Raji (cell line): ENCODE measurements around the gene LEUTX.

Source experiments
- POLR2A ChIP-seq: IDR thresholded peaks from 2 replicates; pipeline ENCODE4 v1.6.1; 2011; ENCODE audit warnings: low read depth, low read length, control low read depth; ENCODE audit not compliant: insufficient read depth

LEUTX gene

DNA sequence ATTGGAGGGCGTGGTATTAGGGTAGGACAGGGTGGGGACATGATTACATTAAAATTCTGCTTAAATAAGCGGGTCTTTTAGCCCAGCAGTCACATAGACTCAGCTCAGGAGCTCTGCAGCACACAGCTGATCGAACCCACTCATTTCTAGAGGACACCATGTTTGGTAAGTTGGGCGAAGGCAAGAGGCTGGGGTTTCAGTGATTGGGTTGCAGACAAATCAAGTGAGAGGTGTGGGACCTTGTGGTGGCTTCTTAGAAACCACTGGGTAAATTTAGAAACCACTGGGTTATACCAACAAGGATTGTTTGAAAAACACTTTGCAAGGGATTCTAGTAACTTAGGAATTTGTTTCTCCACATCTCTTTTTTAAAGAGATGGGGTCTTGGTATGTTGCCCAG is at the start of gene LEUTX:
LEUTX (plus strand) TSS at position 92 of the 400 bp plus-strand sequence; CDS start at position 159, 67 bp downstream.
- no peak for TF ChIP-seq POLR2A

DNA sequence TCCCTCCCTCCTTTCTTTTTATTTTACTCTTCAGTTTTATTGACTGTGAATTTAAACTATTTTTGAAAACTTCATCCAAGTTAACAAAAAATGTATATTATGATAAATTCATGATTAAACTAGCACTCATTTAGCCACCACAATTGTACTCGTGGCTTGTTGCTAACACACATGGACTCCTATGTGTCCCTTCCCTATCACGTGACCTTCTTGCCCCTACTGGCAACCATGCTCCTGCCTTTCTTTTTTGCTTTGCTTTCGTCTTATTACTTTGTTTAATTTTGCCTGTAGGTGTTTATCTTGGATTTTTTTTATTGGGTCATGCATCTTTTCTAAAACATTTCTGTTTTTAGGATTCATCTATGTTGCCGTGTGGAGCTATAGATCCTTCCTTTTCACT is 49.1 kb upstream of the LEUTX start:
- no peak for TF ChIP-seq POLR2A

DNA sequence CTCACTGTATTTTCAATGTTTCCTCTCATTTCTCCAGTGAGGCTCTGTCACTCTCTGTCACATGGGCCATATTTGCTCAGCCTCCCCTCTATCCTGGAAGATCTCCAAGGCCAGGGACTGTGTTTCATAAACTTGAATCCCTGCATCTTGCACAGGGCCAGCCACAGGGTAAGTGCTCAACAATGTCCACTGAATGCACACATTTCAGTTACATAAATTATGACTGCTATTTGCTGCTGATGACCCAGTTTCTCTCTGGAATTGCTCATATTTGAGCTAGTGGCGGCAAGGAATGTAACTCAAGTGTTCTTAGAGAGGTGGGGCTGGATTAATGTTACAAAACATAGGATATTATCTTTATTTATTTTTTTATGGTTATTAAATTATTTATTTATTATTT is 47.0 kb upstream of the LEUTX start:
- no peak for TF ChIP-seq POLR2A

DNA sequence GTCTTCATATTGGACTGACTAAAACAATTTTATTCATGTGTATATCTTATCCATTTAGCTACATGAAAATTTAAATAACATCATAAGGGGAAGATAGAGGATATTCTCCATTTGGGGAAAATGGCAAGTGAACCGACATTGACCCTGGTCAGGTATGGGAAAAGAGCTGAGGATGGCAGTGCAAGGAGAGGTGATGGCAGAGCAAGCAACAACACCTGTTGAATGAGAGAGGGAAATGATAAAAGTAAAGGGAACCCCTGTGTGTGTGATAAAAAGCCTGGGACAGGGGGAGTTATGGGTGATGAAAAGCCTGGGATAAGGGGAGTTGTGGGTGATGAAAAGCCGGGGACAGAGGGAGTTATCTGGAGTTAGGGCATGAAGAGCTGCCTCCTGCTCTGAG is 44.8 kb upstream of the LEUTX start:
- no peak for TF ChIP-seq POLR2A

GRCh38 chr19:39735688-39736087 is 43.0 kb upstream of the LEUTX start:
- no peak for TF ChIP-seq POLR2A

GRCh38 chr19:39736088-39736487 is 42.6 kb upstream of the LEUTX start:
- TF ChIP-seq POLR2A: no peak

DNA sequence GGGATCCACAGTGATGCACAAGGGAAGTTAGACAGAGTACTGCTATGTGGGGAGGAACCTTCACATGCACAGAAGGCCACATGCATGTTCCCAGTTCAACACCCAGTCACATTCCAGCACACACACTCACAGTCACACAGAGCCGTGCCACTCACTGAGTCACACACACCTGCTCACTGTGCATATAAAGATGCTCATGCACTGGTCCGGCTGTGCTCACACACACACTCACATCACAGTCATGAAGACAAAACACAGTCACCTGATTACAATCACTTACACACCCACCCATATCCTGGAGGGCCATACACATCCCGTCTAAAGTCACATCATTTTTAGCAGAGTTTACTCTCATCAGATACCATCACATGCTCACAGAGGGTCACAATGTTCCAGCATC is 41.3 kb upstream of the LEUTX start:
- no peak for TF ChIP-seq POLR2A

DNA sequence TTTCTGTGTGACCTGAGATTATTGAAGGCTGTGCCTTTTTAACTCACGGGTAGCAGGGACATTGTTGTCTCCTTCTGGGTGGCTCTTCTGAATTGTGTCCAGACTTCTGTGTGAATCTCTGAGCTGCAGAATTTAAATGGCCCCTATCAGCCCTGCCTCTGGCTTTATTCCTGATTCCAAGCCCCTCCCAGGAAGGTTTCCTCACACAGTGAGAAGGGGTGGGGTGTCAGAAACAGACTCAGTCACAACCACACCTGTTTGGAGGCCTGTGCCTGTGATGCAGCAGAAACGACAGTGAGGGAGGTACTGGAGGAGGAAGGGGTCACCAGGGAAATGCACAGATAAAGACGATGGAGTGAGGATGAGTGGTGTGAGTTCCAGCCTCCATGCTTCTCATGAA is 40.8 kb upstream of the LEUTX start, which contains the start of gene CLC:
CLC (minus strand) TSS at position 139 of the 400 bp plus-strand sequence; CDS start at position 62, 77 bp downstream.
- TF ChIP-seq POLR2A: no peak

GRCh38 chr19:39738814-39739213 is 39.8 kb upstream of the LEUTX start:
- no peak for TF ChIP-seq POLR2A

GRCh38 chr19:39740395-39740794 is 38.3 kb upstream of the LEUTX start:
- no peak for TF ChIP-seq POLR2A

- no peak for TF ChIP-seq POLR2A
Measured at GRCh38 chr19:39745643-39746042, 33.0 kb upstream of the LEUTX start.

GRCh38 chr19:39746836-39747529 is 31.7 kb upstream of the LEUTX start:
- TF ChIP-seq POLR2A: no peak

DNA sequence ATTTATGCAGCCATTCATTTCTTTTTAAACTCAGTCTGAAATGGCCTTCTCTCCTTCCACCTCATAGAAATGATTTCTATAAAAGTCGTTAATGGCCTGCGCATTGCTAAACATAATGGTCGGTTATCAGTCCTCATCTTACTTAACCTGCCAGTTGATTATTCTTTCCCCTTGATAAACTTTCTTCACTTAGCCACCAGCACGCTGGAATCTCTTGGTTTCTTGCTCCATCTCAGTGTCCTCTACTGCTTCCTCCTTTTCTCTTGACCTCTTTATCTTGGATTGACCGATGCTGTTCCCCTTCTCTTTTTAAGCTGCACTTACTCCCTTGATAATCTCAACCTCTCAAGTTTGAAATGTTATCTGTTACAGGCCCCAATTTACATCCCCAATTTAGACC is 28.7 kb upstream of the LEUTX start:
- TF ChIP-seq POLR2A: no peak

DNA sequence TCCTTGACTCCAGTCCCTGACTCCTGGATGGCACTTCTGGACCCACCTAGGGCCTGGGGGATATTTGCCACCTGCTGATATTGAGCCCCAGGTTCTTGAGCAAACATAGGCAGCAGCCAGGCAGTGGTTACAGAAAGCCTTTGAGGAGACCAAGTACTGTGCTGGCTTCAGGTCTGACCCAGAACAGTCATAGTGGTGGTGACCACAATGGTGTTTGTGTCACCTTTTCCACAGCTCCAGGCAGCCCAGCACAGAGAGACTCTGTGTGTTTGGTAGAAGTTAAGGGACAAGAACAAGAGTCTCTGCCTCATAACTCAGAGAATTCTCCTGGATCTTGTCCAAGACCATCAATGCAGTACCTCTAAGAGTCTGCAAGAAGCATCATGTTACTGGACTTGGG is 26.3 kb upstream of the LEUTX start:
- TF ChIP-seq POLR2A: no peak

- no peak for TF ChIP-seq POLR2A
Measured at GRCh38 chr19:39752795-39753194, 25.9 kb upstream of the LEUTX start.

GRCh38 chr19:39754544-39754943 is 24.1 kb upstream of the LEUTX start:
- no peak for TF ChIP-seq POLR2A

DNA sequence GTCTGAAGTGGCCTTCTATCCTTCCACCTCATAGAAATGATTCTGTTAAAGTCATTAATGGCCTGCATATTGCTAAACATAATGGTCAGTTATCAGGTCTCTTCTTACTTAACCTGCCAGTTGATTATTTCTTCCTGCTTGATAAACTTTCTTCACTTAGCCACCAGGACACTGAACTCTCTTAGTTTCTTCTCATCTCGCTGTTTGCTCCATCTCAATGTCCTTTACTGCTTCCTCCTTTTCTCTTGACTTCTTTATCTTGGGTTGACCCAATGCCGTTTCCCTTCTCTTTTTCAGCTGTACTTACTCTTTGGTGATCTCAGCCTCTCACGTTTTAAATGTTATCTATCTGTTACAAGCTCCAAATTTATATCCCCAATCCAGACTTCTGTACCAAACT is 23.7 kb upstream of the LEUTX start:
- no peak for TF ChIP-seq POLR2A
